HG03060 (cell line): ENCODE measurements around the gene LRRC15.

ENCODE experiments used
- ATAC-seq: cut with Tn5 transposase; IDR thresholded peaks from one replicate; pipeline ENCODE4 v1.9.1; 2021; ENCODE audit warnings: low read depth, moderate number of reproducible peaks; ENCODE audit not compliant: unreplicated experiment

The LRRC15 gene

DNA sequence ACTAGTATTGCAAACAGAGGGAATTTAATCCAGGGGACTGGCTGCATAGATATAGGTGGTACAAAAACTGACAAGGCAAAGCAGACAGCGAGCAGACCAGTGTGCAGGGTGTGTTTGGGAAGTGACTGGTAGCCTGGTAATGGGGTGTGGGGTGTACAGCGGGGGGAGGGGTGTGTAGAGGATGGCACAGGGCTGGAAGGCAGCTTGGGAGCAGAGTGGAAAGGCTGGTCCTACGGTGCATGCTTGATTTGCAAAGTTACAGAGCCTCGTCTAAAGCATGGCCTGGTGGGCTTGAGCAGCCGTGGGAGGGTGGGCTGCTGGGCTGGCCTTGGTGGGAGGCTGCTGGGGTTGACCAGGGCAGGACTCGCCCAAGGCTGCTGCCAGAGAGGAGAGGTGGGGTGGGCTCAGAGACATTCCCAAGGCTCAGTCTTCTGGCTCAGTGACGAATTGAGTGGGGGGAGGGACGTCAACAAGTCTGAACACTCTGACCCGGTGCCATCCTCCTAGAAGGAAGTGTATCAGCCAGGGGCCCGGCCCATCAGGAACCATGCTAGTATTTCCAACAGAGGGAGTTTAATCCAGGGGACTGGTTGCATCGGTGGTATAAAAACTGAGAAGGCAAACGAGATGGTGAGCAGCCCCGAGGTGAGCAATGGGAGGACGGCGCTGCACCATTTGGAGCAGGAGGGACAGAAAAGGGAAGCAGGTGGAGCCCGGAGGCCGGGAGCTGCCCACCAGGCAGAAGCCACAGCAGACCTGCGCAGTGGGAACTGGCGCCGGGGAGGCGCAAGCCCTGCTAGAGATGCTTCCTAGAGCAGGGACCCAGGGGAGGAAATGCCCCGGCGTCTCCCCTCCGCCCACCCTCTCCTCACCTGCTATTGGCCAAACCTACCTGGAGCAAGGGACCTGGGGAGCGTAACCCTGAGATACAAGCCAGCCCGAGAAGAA lies 47.6 kb downstream of the LRRC15 start:
- ATAC-seq = no peak

DNA sequence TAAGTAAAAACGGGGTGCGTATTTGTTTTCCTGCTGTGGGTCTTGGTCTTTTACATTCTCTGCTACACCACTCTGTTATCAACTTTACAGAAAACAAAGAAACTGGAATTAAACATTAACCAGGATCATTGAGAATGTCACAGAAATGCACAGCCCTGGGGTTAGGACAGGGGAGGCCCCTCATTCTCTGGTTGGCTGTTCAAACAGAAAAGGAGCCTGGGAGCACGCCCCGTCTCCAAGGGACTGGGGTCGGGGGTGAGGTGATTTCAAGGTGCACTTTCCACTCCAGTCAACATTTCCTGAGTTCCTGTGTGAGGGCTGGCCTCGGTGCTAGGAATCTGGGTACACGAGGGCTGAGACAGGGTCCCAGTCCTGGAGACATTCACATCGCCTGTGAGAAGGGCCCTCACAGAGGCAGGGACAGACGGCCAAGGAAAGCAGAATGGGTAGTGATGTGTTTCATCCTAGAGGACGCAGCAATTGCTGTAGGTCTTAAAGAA lies 48.7 kb downstream of the LRRC15 start:
- ATAC-seq = no peak

DNA sequence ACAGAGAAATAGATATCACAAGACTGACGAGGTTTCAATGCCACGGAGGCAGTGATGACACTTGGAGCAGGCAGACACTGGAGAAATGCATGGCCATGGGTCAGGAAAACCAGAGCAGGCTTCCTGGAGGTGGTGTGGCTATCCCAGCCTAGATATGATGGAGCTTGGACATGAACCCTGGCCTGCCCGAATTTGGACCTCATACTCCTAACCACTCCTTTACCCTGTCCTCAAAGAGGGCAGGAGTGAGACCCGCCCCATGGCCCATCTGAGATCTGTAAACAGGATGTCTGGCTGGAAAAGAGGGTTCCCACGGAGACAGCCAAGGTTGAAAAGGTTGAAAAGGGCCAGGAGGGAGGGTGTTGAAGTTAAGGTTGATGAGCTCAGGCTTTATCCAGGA lies 49.4 kb downstream of the LRRC15 start:
- ATAC-seq = no peak

DNA sequence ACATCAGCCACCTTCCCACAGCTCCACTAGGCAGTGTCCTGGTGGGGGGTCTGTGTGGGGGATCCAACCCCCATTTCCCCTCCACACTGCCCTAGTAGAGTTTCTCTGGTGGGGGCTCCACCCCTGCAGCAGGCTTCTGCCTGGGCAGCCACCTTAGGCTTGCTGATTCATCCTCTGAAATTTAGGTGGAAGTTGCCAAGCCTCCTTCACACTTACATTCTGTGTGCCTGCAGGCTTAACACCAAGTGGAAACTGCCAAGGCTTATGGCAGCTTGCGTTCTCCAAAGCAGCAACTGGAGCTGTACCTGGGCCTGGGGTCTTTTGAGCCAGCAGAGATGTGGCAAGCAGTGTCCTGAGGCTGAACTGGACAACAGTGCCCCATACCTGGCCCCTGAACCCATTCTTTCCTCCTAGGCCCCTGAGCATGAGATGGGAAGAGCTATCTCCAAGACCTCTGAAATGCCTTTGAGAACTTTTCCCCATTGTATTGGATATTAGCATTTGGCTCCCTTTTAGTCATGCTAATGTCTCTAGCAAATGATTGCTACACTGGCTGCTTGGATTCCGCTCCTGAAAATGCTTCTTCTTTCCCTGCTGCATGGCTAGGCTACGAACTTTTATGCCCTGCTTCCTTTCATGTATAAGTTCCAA lies 50.9 kb downstream of the LRRC15 start:
- no peak for ATAC-seq

DNA sequence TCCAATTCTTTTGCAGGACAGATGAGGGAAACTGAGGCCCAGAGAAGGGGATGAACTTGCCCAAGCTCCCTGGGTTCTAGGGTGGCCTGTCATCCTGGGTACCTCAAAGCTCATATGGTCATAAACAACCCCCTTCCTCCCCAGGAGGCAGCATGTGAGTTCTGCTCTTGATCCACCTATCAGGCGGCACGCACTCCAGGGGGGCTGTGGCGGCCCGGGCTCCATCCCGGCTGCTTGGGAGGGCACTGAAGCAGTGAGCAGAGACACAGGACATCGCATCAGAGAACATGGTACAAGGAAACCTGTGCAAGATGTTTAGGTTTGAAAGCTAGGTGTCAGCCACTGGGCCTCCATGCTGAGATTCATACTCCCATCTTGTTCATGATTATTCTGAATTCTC lies 52.6 kb downstream of the LRRC15 start:
- ATAC-seq = no peak

DNA sequence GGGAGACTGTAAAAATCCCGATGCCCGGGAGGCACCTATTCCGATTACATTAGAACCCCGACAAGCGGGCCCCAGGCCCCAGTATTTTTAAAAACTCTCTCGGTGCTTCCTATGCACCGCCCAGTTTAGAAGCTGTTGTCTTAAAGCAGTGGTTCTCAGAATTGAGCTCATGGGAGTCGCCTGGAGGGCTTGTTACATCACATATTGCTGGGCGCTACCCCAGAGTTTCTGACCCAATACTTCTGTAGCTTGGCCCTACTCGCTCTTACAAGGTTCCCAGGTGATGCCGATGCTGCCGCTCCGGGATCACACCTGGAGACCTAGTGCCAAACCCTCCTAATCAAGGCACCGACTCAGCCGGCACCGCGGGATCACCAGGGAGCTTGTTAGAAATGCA lies 53.6 kb downstream of the LRRC15 start:
- peak; percentile 14 for ATAC-seq

DNA sequence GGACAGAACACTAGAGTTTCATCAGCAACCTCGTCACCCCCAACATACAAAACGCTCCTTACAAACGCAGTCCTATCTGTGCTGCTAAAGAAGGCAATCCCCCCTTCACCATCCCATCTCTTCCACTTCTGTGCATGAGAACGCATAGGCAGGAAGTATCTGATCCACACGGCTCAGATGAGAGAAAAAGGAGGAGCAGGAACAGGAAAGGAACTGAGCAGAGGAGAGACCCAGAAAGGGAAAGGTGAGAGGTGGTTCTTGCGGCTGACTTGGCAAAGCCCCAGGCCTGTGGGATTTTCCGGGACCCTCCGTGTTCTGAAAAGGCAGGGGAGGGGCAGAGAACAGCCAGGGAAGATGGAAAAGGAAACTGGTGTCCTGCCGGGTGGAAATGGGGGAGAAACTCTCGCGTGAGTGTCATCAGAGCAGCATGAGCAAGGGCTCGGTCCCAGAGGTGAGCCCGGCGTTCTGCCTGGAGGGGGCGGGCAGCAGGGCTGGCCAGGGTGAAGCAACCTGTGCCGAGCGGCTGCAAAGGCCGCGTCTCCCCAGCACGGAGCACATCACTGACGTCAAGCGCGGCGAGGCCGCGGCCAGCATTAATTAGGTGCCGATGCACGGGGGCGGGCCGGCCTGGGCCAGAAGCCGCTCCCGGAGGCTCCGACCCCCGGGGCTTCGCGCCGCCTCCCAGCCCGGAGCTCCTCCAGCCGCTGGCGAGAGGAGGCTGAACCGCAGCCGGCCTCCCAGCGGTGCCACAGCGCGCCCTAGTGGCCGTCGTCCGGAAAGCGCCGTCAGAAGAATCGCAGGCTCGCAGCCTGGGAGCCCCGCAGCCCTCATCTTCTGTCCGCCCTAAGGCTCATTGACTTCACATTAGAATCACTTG lies 54.2 kb downstream of the LRRC15 start:
- peak; percentile 60 for ATAC-seq

DNA sequence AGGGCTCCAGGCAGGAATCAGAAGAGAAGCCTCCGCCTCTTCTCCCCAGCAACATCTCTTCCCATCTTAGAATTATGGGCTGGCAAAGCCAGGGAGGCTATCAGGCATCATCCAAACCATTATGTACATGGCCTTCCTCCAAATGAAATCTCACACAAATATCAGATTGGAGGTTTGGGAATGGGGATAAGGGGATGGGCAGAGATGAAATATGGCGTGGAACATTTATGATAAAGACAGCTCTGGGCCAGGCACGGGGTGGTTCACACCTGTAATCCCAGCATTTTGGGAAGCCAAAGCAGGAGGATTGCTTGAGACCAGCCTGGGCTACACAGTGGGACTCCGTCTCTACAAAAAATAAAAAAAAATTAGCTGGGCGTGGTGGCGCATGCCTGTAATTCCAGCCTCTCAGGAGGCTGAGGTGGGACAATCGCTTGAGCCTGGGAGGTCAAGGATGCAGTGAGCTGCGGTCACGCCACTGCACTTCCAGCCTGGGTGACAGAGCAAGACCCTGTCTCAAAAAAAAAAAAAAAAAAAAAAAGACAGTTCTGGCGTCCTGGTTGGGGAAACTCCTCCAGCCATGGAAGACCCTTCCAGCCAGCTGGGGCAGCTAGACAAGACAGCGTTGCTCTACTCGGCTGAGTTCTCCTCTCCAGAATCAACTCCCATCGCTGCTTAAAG lies 55.0 kb downstream of the LRRC15 start:
- no peak for ATAC-seq

DNA sequence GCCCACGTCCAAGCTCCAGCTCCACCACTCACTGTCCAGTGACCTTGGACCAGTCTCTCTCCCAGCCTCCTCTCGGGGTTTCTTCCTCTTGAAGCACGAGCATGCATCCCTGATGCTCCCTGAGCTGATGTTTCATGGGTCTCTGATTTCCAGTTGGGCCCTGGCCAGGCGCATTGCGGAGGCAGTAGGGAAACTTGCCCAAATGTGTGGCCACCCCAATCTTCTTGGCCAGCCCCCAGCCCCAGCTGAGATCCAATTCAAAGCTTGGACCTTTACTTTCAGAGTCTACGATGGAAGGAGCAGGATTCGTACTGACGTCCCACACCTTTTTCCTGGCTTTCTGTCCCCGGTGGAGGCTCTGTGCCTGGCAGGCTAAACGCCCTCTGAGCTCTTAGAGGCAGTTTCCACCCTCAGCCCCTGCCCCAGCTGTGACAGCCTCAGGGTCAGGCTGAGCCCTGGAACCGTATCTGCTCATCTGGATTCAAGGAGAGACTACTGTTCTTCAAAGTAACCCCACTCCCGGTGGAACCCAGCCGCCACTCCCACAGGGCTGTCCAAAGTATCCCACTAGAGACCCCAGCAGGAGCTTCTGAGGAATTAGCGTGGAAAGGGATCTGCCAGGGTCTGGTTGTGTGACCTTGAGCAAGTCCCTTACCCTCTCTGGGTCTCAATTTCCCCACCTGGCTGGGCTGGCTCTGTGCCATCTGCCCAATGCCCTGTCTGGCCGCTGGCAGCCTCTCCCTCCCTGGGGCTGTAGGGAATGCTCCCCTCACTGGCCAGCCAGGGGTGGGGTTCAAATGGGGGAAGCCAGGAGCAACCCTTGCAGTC lies 55.8 kb downstream of the LRRC15 start:
- no peak for ATAC-seq

DNA sequence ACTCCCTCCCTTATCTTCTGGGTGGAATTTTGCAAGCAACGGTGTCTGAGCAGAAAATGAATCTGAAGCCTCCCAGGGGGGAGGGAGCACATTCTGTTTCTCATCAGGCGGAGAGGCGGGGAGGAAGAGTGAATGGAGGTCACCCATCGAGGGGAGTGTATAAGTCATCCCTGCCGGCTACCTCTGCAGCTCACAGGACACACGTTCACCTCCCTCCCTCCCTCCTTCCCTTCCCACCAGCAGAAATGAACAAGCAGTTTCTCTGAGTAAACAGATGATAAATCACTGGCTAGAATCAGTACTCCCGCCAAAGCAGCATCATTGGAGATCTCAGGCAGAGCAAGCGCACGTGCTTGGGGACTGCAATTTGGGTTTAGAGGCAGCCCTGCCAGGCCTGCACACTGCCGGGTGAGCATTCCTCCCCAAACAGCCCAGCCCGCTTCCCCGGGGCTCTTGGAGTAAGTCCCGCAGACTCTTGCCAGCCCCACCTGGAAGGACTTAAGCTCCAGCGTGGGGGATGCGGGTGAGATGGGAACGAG lies 56.7 kb downstream of the LRRC15 start:
- ATAC-seq = no peak

DNA sequence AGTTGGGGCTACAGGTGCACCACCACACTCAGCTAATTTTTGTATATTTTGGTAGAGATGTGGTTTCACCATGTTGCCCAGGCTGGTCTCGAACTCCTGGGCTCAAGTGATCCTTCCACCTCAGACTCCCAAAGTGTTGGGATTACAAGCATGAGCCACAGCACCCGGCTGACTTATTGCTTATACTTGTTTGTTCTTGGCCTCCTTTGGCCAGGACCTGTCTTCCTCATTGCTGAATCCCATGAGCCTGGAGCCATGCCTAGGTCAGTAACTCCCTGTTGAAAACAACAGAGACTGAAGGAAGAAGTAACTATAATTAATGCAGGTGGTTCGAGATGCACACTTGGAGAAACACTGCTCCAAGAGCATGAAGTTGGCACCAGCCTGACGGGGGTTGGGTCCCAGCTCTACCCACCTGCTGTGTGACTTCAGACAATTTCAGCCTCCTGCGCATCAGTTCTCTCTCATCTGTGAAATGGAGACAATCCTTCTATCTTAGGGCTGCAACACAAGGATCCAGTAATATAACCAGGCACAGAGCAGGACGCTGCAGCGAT lies 57.3 kb downstream of the LRRC15 start:
- ATAC-seq = no peak

DNA sequence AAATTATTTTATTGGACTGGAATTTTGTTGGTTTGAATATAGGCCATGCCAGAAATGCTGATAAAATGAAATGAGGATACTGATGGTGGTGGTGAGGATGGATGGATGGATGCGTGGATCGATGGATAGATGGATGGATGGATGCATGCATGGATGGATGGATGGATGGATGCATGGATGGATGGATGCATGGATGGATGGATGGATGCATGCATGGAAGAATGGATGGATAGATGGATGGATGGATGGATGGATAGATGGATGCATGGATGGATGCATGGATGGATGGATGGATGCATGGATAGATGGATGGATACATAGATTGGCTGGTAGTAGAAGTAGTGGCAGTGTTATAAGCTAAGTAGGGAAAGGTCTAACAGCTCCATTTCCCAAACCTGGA lies 58.5 kb downstream of the LRRC15 start:
- no peak for ATAC-seq

DNA sequence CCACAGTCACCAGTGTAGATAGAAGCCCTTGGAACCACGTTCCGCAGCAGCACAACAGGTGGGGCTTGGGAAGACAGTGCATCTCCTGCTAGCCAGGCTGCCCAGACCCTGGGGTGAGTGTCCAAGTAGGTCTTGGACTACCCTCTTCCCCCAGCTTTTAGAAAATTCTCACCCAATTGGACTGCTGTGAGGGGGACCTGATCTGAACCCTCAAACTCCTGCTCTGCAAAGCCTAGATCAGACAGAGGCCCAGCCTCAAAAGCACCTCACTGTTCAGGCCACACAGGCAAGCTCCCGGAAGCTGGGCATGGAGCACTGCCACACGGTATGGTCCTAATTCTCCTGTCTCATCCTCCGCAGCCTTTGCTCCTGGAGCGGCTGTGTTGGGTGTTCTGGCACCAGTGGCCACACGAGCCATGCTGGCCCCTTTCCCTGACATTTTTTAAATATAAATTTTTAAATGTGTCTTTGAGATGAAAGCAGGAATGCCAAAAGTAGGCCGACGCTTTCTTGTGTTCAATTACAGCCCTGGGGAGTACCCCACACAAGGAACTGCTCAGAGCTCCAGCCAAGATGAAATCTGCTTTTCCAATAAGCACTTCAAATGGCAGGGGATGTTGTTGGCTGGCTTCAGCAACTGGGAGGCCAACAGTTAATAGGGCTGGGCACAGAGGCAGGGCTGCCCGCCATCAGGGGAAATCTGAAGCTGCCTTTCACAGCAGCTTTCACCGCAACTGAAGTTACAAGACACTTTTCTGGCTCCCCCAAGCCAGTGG lies 59.3 kb downstream of the LRRC15 start:
- ATAC-seq = no peak

DNA sequence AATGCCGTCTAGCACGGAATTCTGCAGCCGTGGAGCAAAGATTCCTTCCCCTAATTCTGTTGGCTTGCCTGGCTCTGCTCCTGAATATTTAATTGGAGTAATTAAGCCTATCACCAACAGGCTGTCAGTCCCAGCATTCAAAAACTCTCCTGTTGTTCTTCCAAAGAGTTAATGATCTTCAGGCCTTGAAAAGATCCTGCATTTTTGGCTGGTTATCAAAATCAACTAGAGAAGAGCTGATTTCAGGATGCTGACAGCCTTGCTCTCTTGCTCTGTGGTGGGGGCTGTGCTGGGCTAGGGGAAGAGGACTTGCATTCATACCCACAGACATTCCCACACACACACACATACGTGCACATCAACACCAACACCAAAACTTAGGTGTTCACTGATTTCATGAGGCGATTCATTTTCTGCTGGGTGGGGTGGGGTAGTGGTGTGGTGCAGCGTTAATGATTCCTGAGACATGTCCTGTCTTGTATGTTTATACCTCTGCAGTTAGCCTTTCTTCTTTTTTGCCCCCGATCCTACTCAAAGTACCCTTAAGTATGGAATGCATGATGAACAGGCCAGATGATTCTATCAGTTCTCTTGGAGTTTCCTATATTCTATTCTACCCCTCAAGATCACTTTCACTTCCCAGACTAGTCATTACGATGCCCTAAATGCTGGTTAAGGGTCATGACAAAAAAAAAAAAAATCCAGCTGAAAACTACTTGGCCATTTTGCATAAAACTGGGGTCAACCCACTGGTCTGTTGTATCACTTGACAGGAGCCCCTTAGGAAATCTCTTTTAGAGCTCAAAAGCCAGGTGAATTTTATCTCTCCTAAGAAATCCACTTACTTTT lies 60.7 kb downstream of the LRRC15 start:
- no peak for ATAC-seq

DNA sequence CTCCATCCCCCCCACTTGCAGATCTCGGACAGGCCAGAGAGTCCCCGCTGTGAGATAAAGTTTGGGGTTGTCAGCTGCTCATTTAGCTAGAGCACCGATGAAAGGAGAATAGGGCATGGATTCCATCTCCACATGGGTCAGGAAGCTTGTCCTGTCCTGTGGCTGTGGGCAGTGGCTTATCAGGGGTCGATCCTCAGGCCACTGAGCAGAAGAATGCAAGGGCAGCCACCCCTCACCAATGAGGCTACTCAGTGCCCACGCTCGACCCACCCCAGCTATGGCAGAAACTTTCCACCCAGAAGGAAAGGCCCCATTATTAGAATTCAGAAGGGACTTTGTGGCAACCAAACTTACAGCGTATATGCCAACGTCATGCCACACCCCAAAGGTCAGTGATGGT lies 61.7 kb downstream of the LRRC15 start:
- ATAC-seq = no peak

DNA sequence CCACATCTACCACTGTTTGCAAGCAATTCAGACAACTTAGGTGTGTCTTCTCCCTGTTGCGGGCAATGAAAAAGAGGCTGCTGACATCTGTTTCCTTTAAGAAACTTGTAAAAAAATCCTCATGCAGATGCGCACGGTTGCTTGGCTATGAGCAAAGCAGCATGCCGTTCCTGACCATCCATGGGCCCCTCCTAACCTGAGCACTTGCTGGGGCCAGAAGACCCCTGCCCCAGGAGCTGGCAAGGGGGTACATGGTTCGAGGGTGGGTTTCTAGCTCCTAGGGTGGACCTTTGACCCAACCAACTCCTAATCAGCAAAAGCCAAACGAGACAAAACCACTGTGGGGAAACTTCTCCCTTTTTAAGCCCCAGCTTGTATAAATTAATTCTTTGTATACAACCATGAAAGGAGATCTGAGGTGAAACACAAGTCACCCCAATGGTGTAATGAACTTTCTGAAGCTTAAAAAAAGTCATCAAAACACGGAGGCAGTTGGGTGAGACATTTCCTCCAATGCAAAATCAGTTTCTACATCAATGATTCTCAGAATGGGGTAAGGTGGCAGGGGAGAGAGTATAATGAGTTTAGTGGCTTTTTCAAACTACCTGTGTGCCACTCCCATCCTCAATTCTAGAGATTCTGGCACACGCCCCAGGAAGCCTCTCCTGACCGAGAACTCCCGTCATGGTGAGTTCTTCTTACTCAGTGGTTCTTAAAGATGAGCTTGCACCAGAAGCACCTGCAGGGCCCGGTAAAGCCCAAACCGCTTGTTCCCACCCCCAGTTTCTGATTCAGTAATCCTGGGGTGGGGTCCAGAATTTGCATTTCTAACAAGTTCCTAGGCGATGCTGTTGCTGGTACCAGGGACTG lies 62.5 kb downstream of the LRRC15 start:
- ATAC-seq = no peak
